Transverse colon (tissue), 4 donors: ENCODE data around the gene SLC34A2.

Experiments used
- CTCF ChIP-seq, 5 experiments: fragments of 200-600 bp in 3 of 5; fragments of 450-650 bp in 2 of 5; sonication (generic) in 3 of 5; IDR thresholded peaks; 1 replicate in 2 of 5; 2 replicates in 3 of 5; pipeline ENCODE4 v1.5.1; 2016 to 2017; ENCODE audit warnings: antibody characterized with exemption in 5 of 5, inconsistent platforms in 3 of 5, mild to moderate bottlenecking in 2 of 5, moderate library complexity in 1 of 5
- EP300 ChIP-seq: sonication (generic); formaldehyde crosslinking; IDR thresholded peaks from one replicate; pipeline ENCODE4 v1.6.1; 2017; ENCODE audit warnings: antibody characterized with exemption, low read depth
- POLR2A ChIP-seq: fragments of 450-650 bp; IDR thresholded peaks from one replicate; pipeline ENCODE4 v1.6.1; 2016; ENCODE audit warnings: antibody characterized with exemption, mild to moderate bottlenecking, moderate library complexity
- POLR2AphosphoS5 ChIP-seq, 3 donors: sonication (generic); formaldehyde crosslinking; IDR thresholded peaks; one replicate each; pipeline ENCODE4 v1.6.1; 2016; ENCODE audit warnings: antibody characterized with exemption in 3 of 3

- no peak for TF ChIP-seq CTCF (IDR thresholded peaks at IDR 0.05)
- no peak for TF ChIP-seq POLR2A
- no peak for TF ChIP-seq POLR2AphosphoS5 (IDR thresholded peaks at IDR 0.05)
- no peak for TF ChIP-seq EP300
Observed at GRCh38 chr4:25662306-25662705, 6.7 kb downstream of the SLC34A2 start.
